GM21390 (cell line): Measurements from ENCODE around the gene MRFAP1.
A peak's percentile ranks its signal among the peaks of the same experiment; 100 is the strongest.
"Not testable (repeated sequence)": the region's sequence is repeated elsewhere in the genome, so short reads cannot be mapped to it uniquely, and the experiment has no call there.

Source experiments
- ATAC-seq: cut with Tn5 transposase; IDR thresholded peaks from one replicate; pipeline ENCODE4 v1.9.1; 2021; ENCODE audit not compliant: unreplicated experiment

MRFAP1 gene

GRCh38 chr4:6633091-6633906 is 7.2 kb upstream of the MRFAP1 start:
- ATAC-seq, result no peak

GRCh38 chr4:6634746-6635145 is 5.7 kb upstream of the MRFAP1 start:
- no peak for ATAC-seq

GRCh38 chr4:6639137-6639680 is 1.3 kb upstream of the MRFAP1 start:
- no peak for ATAC-seq

DNA sequence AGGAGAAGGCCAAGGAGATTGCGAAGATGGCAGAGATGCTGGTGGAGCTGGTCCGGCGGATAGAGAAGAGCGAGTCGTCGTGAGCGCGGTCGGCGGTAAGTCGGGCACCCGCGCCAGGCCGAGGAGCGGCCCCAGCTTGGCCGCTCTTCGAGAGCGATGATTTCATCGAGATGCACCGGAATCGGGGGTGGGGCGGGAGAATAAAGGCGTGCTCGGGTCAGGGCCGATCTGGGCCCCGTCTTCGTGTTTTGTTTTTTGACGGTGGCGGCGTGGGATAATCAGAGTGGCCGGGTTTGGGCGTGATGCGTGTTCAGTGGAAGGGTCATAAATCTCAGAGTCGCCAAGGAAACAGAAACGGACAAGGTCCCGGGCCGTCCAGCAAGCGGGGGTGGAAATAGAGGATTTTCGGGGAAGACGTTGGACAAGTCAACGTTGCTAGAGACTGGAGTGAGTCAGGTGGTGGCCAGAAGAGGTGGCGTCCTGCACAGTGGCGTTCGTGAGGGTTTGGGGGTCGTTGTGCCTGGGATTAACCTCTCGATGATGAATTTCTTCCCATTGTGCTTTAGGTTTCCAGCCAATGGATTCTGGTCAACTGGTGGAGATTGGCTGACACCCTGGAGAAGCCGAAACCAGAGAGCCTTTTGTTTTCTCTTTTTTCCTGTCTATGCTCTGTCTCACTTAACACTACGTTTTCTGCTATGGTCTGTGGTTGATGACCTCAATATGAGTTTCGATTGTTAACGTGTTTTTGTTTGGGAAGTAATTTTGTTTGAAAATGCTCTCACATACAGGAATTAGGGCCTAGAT is 882 bp downstream of the MRFAP1 start:
- peak; percentile 23 for ATAC-seq

GRCh38 chr4:6641971-6642320 is 1.5 kb downstream of the MRFAP1 start:
- ATAC-seq, result no peak

- ATAC-seq, result no peak
These were observed 2.8 kb downstream of the MRFAP1 start for GRCh38 chr4:6643141-6643847.

DNA sequence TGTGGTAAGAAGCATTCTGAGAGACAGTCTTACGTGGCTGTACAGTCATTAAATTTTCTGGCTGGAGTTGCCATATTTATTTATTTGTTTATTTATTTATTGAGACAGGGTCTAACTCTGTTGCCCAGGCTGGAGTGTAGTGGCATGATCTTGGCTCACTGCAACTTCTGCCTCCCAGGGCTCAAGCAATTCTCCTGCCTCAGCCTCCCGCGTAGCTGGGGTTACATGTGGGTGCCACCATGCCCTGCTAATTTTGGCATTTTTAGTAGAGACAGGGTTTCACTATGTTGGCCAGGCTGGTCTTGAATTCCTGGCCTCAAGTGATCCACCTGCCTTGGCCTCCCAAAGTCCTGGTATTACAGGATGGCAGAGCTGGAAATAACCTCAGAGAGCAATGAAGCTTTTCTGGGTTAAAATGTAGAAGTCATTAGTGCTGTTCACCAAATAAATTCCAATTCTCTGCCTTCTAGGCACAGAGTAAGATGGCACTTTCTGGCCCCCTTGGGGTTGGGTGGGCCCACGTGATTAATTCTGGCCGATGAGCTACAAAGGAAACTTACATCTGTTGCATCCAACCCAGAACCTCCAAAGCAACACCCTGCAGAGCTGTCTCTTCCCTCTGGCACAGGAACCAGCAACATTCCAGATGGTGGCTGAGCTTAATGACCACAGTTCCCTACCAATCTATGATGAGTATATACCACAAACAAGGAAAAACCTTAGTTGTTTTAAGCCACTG is 4.5 kb downstream of the MRFAP1 start:
- no peak for ATAC-seq

DNA sequence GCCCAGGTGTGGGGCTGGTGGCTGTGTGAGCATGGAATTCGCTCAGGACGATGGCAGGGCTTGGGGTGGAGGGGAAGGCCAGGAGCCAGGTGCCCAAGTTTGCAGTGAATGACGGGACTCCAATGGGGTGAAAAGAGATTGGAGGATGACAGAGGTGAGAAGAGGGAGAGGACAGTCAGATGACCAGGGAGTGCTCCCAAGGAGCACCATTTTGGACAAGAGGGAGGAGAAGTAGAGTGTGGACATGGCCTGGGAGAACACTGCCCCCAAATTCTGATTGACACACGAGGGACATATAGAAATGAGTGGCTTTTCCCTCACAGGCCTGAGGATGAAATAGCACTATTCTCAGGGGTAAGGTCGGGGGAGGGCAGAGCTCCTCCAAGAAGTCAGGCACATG is 6.7 kb downstream of the MRFAP1 start:
- ATAC-seq, result no peak

DNA sequence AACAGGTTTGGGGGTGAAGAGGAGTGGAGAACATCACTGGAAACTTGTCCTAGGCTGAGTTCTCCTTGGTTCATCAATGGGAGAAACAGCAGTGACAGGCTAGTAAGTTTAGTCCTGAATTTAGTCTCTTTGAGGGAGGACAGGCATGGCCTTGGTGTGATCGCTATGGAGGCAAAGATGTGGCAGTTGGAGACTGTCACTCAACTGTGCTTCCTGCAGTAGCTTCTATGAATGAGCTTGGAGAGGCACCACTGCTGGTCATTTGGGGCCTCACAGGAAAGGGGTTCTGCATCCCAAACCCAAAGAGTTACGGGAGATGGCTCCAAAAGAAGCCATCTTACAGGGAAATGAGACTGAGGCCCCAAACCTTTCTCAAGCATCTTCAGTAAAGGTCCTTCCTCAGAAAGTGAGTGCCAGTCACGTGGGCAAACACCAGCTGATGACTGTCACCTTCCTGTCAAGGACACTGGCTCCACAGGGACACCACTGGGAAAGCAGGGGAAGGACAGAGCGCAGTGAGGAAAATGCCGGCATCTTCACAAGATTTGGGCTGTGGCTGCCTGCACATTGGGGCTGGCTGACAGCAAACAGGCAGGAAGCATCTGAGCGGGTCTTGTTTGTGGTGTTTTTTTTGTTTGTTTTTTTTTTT is 7.2 kb downstream of the MRFAP1 start:
- ATAC-seq, result no peak

- ATAC-seq, result no peak
These were observed 8.7 kb downstream of the MRFAP1 start for GRCh38 chr4:6649216-6649615.

- not testable (repeated sequence) for ATAC-seq
These were observed 13.7 kb downstream of the MRFAP1 start for GRCh38 chr4:6654211-6654610.

- ATAC-seq, result not testable (repeated sequence)
These were observed 14.8 kb downstream of the MRFAP1 start for GRCh38 chr4:6655291-6655690.

- no peak for ATAC-seq
These were observed 15.4 kb downstream of the MRFAP1 start for GRCh38 chr4:6655924-6656323.

DNA sequence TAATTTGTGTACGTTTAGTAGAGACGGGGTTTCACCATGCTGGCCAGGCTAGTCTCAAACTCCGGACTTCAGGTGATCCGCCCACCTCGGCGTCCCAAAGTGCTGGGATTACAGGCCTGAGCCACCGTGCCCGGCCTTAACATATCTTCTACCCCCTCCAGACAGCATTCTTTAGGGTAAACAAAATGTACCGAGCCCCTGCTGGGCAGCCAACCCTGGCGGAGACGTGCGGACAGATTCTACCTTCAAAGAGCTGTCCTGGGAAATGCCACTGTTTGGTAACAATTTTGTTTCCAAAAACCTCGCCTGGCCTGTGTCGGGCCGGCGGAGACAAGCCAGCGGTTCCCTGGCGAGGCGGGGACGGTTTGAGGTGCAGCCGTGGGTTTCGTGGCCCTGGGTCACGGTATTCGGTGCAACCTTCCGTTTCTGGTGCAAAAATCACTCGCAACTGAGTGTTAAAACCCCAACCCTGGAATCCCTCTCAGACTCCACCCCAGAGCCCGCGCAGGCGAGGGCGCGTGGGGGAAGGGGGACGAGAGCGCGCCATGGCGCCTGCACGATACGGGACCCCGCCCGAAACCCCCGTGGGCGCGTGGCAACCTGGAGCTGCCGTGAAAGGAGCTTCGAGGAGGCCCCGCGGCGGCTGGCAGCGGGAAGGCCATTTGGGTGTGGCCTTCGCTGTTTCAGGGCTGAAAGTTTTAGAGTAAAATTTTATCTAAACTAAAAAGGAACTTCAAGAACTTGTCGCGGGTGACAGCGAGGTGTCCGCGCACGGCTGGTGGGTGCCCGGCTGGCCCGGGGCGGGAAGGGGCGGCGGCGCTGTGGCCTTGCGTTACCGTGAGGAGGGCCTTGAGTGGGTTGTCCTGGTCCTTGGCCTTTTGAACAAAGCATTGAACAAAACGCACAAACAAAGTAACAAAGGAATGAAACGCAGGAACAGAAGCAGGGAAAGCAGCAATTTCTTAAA is 17.0 kb downstream of the MRFAP1 start:
- no peak for ATAC-seq

GRCh38 chr4:6658209-6658595 is 17.7 kb downstream of the MRFAP1 start:
- no peak for ATAC-seq

DNA sequence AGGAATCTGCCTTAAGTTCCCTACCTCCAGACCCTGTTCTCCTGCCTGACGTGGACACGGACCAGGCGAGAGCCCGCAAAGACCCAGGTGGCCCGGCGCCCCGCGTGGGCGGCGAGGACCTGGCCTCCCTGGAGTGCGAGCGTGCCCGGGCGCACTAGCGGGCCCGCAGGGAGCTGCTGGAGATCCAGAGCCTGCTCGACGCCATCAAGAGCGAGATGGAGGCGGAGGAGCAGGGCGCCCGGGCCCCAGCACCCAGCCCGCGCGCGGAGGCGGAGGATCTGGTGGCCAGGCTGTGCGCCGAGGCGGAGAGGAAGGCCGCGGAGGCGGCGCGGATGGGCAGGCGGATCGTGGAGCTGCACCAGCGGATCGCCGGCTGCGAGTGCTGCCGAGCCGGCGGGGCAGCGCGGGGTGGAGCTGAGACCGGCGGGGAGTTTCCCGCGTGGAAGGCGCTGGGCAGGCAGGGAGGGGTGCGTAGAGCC is 18.2 kb downstream of the MRFAP1 start:
- ATAC-seq, result no peak

DNA sequence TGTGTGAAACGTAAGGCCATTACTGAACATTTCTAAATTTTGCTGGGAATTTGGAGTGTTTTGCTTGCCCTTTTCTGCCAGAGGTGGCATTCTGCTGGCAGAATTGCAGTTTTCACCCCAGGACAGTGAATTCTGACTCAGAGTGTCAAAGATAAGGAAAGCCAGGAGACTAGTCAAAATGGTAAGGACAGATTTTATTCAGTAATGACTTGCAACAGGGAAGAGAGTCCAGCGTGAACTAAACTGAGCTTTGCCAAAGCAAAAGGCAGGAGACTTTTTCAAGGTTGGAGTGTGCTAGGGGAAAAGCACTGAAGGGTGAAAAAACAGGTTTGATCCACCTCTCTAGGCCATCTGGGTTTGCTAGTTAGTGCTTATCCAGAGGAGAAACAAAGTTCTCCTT is 19.4 kb downstream of the MRFAP1 start:
- no peak for ATAC-seq

DNA sequence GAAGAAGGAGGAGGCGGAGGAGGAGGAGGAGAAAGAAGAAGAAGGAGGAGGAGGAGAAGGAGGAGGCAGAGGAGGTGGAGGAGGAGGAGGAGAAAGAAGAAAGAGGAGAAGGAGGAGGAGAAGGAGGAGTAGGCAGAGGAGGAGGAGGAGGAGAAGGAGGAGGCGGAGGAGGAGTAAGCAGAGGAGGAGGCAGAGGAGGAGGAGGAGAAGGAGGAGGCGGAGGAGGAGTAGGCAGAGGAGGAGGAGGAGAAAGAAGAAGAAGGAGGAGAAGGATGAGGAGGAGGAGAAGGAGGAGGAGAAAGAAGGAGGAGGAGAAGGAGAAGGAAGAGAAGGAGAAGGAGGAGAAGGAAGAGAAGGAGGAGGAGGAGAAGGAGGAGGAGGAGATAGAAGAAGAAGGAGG is 19.9 kb downstream of the MRFAP1 start:
- ATAC-seq, result no peak

GRCh38 chr4:6662591-6662990 is 22.1 kb downstream of the MRFAP1 start:
- no peak for ATAC-seq
